HepG2 (cell line): ENCODE measurements around the gene ADGRG1. TPM values are rescaled to one million over a fixed set of nuclear protein-coding genes. Genes with fewer than 3 reads are reported as not detected.

ENCODE experiments used
- ATAC-seq: fragments of 200-7000 bp; cut with Tn5 transposase; 3 replicates; pipeline ENCODE4 v1.9.1; 2020; ENCODE audit warnings: mild to moderate bottlenecking, moderate library complexity
- BruUV-seq: library from RNA; stranded (reverse); fragments of 400-500 nt; replicated peaks from 2 replicates; lab custom pipeline; 2021; lab: Mats Ljungman, UMichigan
- CTCF ChIA-PET: fragments of 300-600 bp; formaldehyde crosslinking; extraction: SDS; loops from one replicate; lab custom pipeline; 2021; ENCODE audit warnings: low total read pairs, inconsistent platforms, low intra/inter-chr PET ratio; lab: Yijun Ruan, JAX
- POLR2A ChIA-PET: fragments of 350-600 bp; sonication (Branson Sonifier 250); formaldehyde crosslinking; loops from one replicate; lab custom pipeline; 2020; ENCODE audit warnings: antibody characterized with exemption, inconsistent platforms; lab: Yijun Ruan, JAX
- DNase-seq: peaks from one replicate; pipeline ENCODE4 v3.0.0-alpha.2; 2015; ENCODE audit warnings: low spot score
- FAIRE-seq: peaks from 3 replicates; lab custom pipeline; 2011; peaks lifted over from hg19 to GRCh38; lab: Jason Lieb, UNC
- H2AFZ ChIP-seq: one replicate; pipeline ENCODE4 v1.6.1; 2011; ENCODE audit warnings: low read length, inconsistent platforms
- H3K27ac ChIP-seq: fragments of 300-600 bp; 3 replicates; pipeline ENCODE4 v1.8.0; 2011; ENCODE audit warnings: mixed run types, mild to moderate bottlenecking, mixed read lengths, low read length, inconsistent platforms; ENCODE audit not compliant: insufficient read depth; ENCODE audit errors: extremely low read length
- H3K27me3 ChIP-seq, 2 experiments: fragments of 200-600 bp in 1 of 2; 2 replicates in 1 of 2; 3 replicates in 1 of 2; pipeline versions ENCODE4 v1.6.0 to v1.8.0; 2011; ENCODE audit warnings: low read length in 2 of 2, mild to moderate bottlenecking in 2 of 2, moderate library complexity in 2 of 2, inconsistent platforms in 1 of 2; ENCODE audit not compliant: insufficient read depth in 2 of 2, control insufficient read depth in 1 of 2
- H3K36me3 ChIP-seq, 2 experiments: fragments of 200-600 bp in 1 of 2; replicated peaks in 1 of 2; 2 replicates in 1 of 2; 3 replicates in 1 of 2; pipeline versions ENCODE4 v1.5.1 to v1.8.0; 2011; ENCODE audit warnings: low read length in 2 of 2, inconsistent platforms in 1 of 2; ENCODE audit not compliant: insufficient read depth in 2 of 2, control insufficient read depth in 1 of 2
- H3K4me1 ChIP-seq: 2 replicates; pipeline ENCODE4 v1.5.1; 2012; ENCODE audit warnings: low read length, inconsistent platforms; ENCODE audit not compliant: insufficient read depth
- H3K4me2 ChIP-seq: 2 replicates; pipeline ENCODE4 v1.6.0; 2011; ENCODE audit warnings: low read depth, low read length, inconsistent platforms
- H3K4me3 ChIP-seq, 3 experiments: fragments of 200-600 bp in 1 of 3; sonication (generic), shearing (Covaris generic) in 1 of 3; replicated peaks in 1 of 3; 2 replicates each; pipeline ENCODE4 v1.5.1; 2011 to 2016; ENCODE audit warnings: low read length in 3 of 3, inconsistent platforms in 2 of 3, low read depth in 2 of 3, mild to moderate bottlenecking in 2 of 3, control low read depth in 1 of 3, mixed read lengths in 1 of 3; ENCODE audit not compliant: insufficient read depth in 1 of 3
- H3K79me2 ChIP-seq: one replicate; pipeline ENCODE4 v1.6.1; 2011; ENCODE audit warnings: low read length, inconsistent platforms; ENCODE audit not compliant: insufficient read depth
- H3K9ac ChIP-seq: 2 replicates; pipeline ENCODE4 v1.6.0; 2011; ENCODE audit warnings: mild to moderate bottlenecking, low read depth, low read length, inconsistent platforms; ENCODE audit not compliant: insufficient read depth
- H3K9me3 ChIP-seq: 2 replicates; pipeline ENCODE4 v1.5.1; 2012; ENCODE audit warnings: mild to moderate bottlenecking, low read length
- H4K20me1 ChIP-seq: 2 replicates; pipeline ENCODE4 v1.6.0; 2011; ENCODE audit warnings: inconsistent platforms, mild to moderate bottlenecking, low read length, moderate library complexity; ENCODE audit not compliant: insufficient read depth
- ATM ChIP-seq: fragments of 450-650 bp; IDR thresholded peaks from 2 replicates; pipeline ENCODE4 v1.7.1; 2017; ENCODE audit warnings: mild to moderate bottlenecking, borderline replicate concordance
- BRCA1 ChIP-seq: sonication (generic); formaldehyde crosslinking; IDR thresholded peaks from 2 replicates; pipeline ENCODE4 v1.4.0; 2020; ENCODE audit warnings: missing genetic modification reagents
- CENPX ChIP-seq: sonication (generic); formaldehyde crosslinking; IDR thresholded peaks from 2 replicates; pipeline ENCODE4 v1.9.0; 2021; ENCODE audit warnings: mild to moderate bottlenecking, missing genetic modification reagents, moderate library complexity
- DMAP1 ChIP-seq: IDR thresholded peaks from 2 replicates; pipeline ENCODE4 v1.6.1; 2016
- FOSL2 ChIP-seq: sonication (generic); formaldehyde crosslinking; IDR thresholded peaks from 2 replicates; pipeline ENCODE4 v1.4.0; 2020; ENCODE audit warnings: missing genetic modification reagents
- JUN ChIP-seq: sonication (generic); formaldehyde crosslinking; IDR thresholded peaks from 2 replicates; pipeline ENCODE4 v1.4.0; 2020; ENCODE audit warnings: mild to moderate bottlenecking, missing genetic modification reagents
- KDM1A ChIP-seq: IDR thresholded peaks from 2 replicates; pipeline ENCODE4 v1.6.1; 2016; ENCODE audit warnings: missing compliant biosample characterization
- MAFG ChIP-seq: sonication (generic); formaldehyde crosslinking; IDR thresholded peaks from 2 replicates; pipeline ENCODE4 v1.5.1; 2020; ENCODE audit warnings: mild to moderate bottlenecking, missing genetic modification reagents
- MED13 ChIP-seq: sonication (generic); formaldehyde crosslinking; IDR thresholded peaks from 2 replicates; pipeline ENCODE4 v1.5.0; 2020; ENCODE audit warnings: missing genetic modification reagents
- MEIS2 ChIP-seq: sonication (generic); formaldehyde crosslinking; IDR thresholded peaks from 2 replicates; pipeline ENCODE4 v1.9.0; 2021; ENCODE audit warnings: mild to moderate bottlenecking, missing genetic modification reagents
- MLLT10 ChIP-seq: sonication (generic); formaldehyde crosslinking; IDR thresholded peaks from 2 replicates; pipeline ENCODE4 v1.4.0; 2020; ENCODE audit warnings: missing genetic modification reagents
- NCOA5 ChIP-seq: sonication (generic); formaldehyde crosslinking; IDR thresholded peaks from 2 replicates; pipeline ENCODE4 v1.4.0; 2020; ENCODE audit warnings: missing genetic modification reagents
- PBX3 ChIP-seq: sonication (generic); formaldehyde crosslinking; IDR thresholded peaks from 2 replicates; pipeline ENCODE4 v1.8.1; 2023; ENCODE audit warnings: missing genetic modification reagents, inconsistent platforms, borderline replicate concordance
- PHF5A ChIP-seq: IDR thresholded peaks from one replicate; pipeline ENCODE4 v1.6.1; 2018; ENCODE audit warnings: low read depth, missing genetic modification reagents; ENCODE audit not compliant: unreplicated experiment
- RFX5 ChIP-seq: IDR thresholded peaks from 2 replicates; pipeline ENCODE4 v1.6.1; 2011; ENCODE audit warnings: low read depth, low read length, improper control_type of control experiment
- SKI ChIP-seq: fragments of 450-650 bp; IDR thresholded peaks from one replicate; pipeline ENCODE4 v1.6.1; 2018; ENCODE audit warnings: mild to moderate bottlenecking; ENCODE audit not compliant: partially characterized antibody
- TBP ChIP-seq: sonication (generic); formaldehyde crosslinking; IDR thresholded peaks from 2 replicates; pipeline ENCODE4 v1.5.0; 2020; ENCODE audit warnings: missing genetic modification reagents
- THRA ChIP-seq: sonication (generic); formaldehyde crosslinking; IDR thresholded peaks from 2 replicates; pipeline ENCODE4 v1.4.0; 2020; ENCODE audit warnings: missing genetic modification reagents, borderline replicate concordance
- ZBTB7B ChIP-seq: sonication (generic); formaldehyde crosslinking; IDR thresholded peaks from 2 replicates; pipeline ENCODE4 v1.4.0; 2020; ENCODE audit warnings: missing genetic modification reagents
- ZNF580 ChIP-seq: IDR thresholded peaks from 2 replicates; pipeline ENCODE4 v1.6.1; 2016; ENCODE audit warnings: low read depth, borderline replicate concordance
- ZNF652 ChIP-seq: IDR thresholded peaks from 2 replicates; pipeline ENCODE4 v1.6.1; 2016; ENCODE audit warnings: low read depth, borderline replicate concordance
- ZNF746 ChIP-seq: sonication (generic); formaldehyde crosslinking; IDR thresholded peaks from 2 replicates; pipeline ENCODE4 v1.8.0; 2022; ENCODE audit warnings: mild to moderate bottlenecking, missing genetic modification reagents
- ZNF792 ChIP-seq: IDR thresholded peaks from 2 replicates; pipeline ENCODE4 v1.6.1; 2016
- WGBS: methylation state at CpG from one replicate; pipeline ENCODE4 v1.1.6; 2017; ENCODE audit warnings: low lambda C conversion rate; 5-methylcytosine and 5-hydroxymethylcytosine counted together
- in situ Hi-C: cut with HindIII; loops from 2 replicates; pipeline ENCODE4 v1.10.0; 2017; ENCODE audit warnings: low pct_unique_long_range_greater_than_20kb; ENCODE audit not compliant: extremely low pct_ligation_motif_present
- intact Hi-C: fragments of 100-400 bp; cut with micrococcal nuclease; formaldehyde crosslinking; loops from one replicate; pipeline ENCODE4 v1.10.0; 2022; ENCODE audit not compliant: unreplicated experiment
- polyA plus RNA-seq, 8 experiments: library from polyadenylated mRNA; depleted of rRNA in 3 of 8; stranded (reverse) in 7 of 8; unstranded in 1 of 8; fragments of >200 nt; fragmentation: Illumina TruSeq in 4 of 8; extraction: Trizol in 4 of 8; gene quantifications; 2 replicates each; pipeline versions ENCODE4 v1.2.1 to v1.2.3, GENCODE V29; 2011 to 2016; ENCODE audit warnings: low read depth in 4 of 8, missing spikeins in 1 of 8, mixed read lengths in 1 of 8; ENCODE audit not compliant: insufficient read depth in 1 of 8
- total RNA-seq, 5 experiments: library from RNA; depleted of rRNA; stranded (reverse); fragments of >200 nt; fragmentation: Illumina TruSeq; extraction: Trizol; gene quantifications; 2 replicates each; pipeline ENCODE4 v1.2.3, GENCODE V29; 2016; ENCODE audit warnings: low read depth in 1 of 5

ADGRG1 gene
- total and polyA plus RNA-seq, 2 of the 13 experiments (the other 11 are each of a cell fraction or from before 2014, with no cell fraction given), result 2.7 to 5.9 TPM

GRCh38 chr16:57704011-57704904 is 75.8 kb downstream of the ADGRG1 start:
- TSS peak; percentile 80 for BruUV-seq
- ATAC-seq, result peak; percentile 77
- intact Hi-C loops, result loop anchor here (1.0 to 2.0 kb wide), 2 partner anchors 16 to 43 kb away; no protein-coding TSS in a partner anchor
- in situ Hi-C loops, result no loop called here
- Histone ChIP-seq H3K79me2 (no peaks in the 10 kb centered on the region), H3K4me2 (peak overlapping the region; percentile 94), H2AFZ (peak overlapping the region; percentile 20), H3K4me3 (peak overlapping the region; percentile 11 to 58 (median 52)), H3K27me3 (no peaks in the 10 kb centered on the region), H4K20me1 (no peaks in the 10 kb centered on the region), H3K9me3 (no peaks in the 10 kb centered on the region), H3K36me3 (no peaks in the 10 kb centered on the region), H3K4me1 (peaks cover 72% of the 10 kb centered on the region), H3K9ac (peak overlapping the region; percentile 68), H3K27ac (peak overlapping the region; percentile 92)
- POLR2A ChIA-PET, result interaction anchor here (0.6 to 2.8 kb wide), 25 partner anchors 10 to 425 kb away, joined by 3 to 42 read pairs (median 3); partner anchors contain the start of genes ADGRG3, CFAP20, CX3CL1 and DRC7
- CTCF ChIA-PET, result interaction anchor here (0.6 to 0.8 kb wide), 2 partner anchors 52 to 55 kb away, joined by 3 to 4 read pairs; no protein-coding TSS in a partner anchor
- WGBS, result 0% methylated on average over 11 of the region's 11 CpGs
- FAIRE-seq, result peak; percentile 89
- DNase-seq, result peak; percentile 92
- TF ChIP-seq ZNF652 (CRISPR knock-in tag) (no peak), ATM (no peak), DMAP1 (CRISPR knock-in tag) (no peak), ZNF746 (CRISPR knock-in tag) (no peak), SKI (no peak), FOSL2 (CRISPR knock-in tag) (no peak), MLLT10 (CRISPR knock-in tag) (no peak), ZNF580 (CRISPR knock-in tag) (0 out of 2 replicates have a peak, but pooled peaks have one; percentile 16), ZNF792 (CRISPR knock-in tag) (peak; percentile 42; the same call in 1 of the 2 replicates), MED13 (CRISPR knock-in tag) (no peak), TBP (CRISPR knock-in tag) (no peak), PBX3 (no peak), ZBTB7B (CRISPR knock-in tag) (peak; percentile 45; the same call in 1 of the 2 replicates), CENPX (CRISPR knock-in tag) (no peak), PHF5A (CRISPR knock-in tag) (peak; percentile 35), THRA (no peak), RFX5 (no peak), NCOA5 (CRISPR knock-in tag) (no peak), MAFG (CRISPR knock-in tag) (no peak), JUN (peak; percentile 41; the same call in 1 of the 2 replicates), KDM1A (CRISPR knock-in tag) (no peak), MEIS2 (CRISPR knock-in tag) (no peak), BRCA1 (CRISPR knock-in tag) (0 out of 2 replicates have a peak, but pooled peaks have one; percentile 21)
